IPS-15b (cell line): ENCODE results near the gene CELF5.
A peak's percentile ranks its signal among the peaks of the same experiment; 100 is the strongest.
"Not testable (repeated sequence)": the region's sequence is repeated elsewhere in the genome, so short reads cannot be mapped to it uniquely, and the experiment has no call there.

Experiments
- H3K27me3 ChIP-seq: one replicate; pipeline ENCODE4 v1.6.1; 2013; ENCODE audit warnings: low read length; ENCODE audit not compliant: control insufficient read depth, insufficient read depth
- H3K36me3 ChIP-seq: one replicate; pipeline ENCODE4 v1.6.1; 2013; ENCODE audit warnings: low read length; ENCODE audit not compliant: control insufficient read depth, insufficient read depth
- H3K4me1 ChIP-seq: one replicate; pipeline ENCODE4 v1.6.1; 2013; ENCODE audit warnings: mild to moderate bottlenecking, low read length; ENCODE audit not compliant: control insufficient read depth, insufficient read depth
- H3K4me3 ChIP-seq: one replicate; pipeline ENCODE4 v1.5.1; 2013; ENCODE audit warnings: low read depth, low read length
- H3K9ac ChIP-seq: one replicate; pipeline ENCODE4 v1.6.1; 2013; ENCODE audit warnings: low read depth, mild to moderate bottlenecking, low read length
- H3K9me3 ChIP-seq: one replicate; pipeline ENCODE4 v1.6.1; 2013; ENCODE audit warnings: mild to moderate bottlenecking, low read length; ENCODE audit not compliant: control insufficient read depth, insufficient read depth

Gene CELF5

GRCh38 chr19:3225169-3225485 is 666 bp downstream of the CELF5 start:
- Histone ChIP-seq H3K9me3 (no peaks in the 10 kb centered on the region), H3K36me3 (no peaks in the 10 kb centered on the region), H3K9ac (no peak overlapping the region), H3K27me3 (peaks cover 2% of the 10 kb centered on the region), H3K4me1 (peaks cover 6% of the 10 kb centered on the region), H3K4me3 (peak overlapping the region; percentile 45)

GRCh38 chr19:3225677-3226093 is 1.2 kb downstream of the CELF5 start:
- H3K4me3 ChIP-seq: peak overlapping the region; percentile 45
- no peaks in the 10 kb centered on the region for H3K9me3 ChIP-seq
- H3K9ac ChIP-seq: no peak overlapping the region
- H3K27me3 ChIP-seq: peaks cover 2% of the 10 kb centered on the region
- H3K36me3 ChIP-seq: no peaks in the 10 kb centered on the region
- H3K4me1 ChIP-seq: peaks cover 6% of the 10 kb centered on the region

- no peaks in the 10 kb centered on the region for H3K36me3 ChIP-seq
- H3K9ac ChIP-seq: no peak overlapping the region
- no peak overlapping the region for H3K4me3 ChIP-seq
- peaks cover 6% of the 10 kb centered on the region for H3K4me1 ChIP-seq
- no peaks in the 10 kb centered on the region for H3K9me3 ChIP-seq
- peaks cover 2% of the 10 kb centered on the region for H3K27me3 ChIP-seq
Measured at GRCh38 chr19:3227054-3227626, 2.7 kb downstream of the CELF5 start.

- Histone ChIP-seq H3K9ac (no peak overlapping the region), H3K9me3 (no peaks in the 10 kb centered on the region), H3K4me1 (peaks cover 6% of the 10 kb centered on the region), H3K27me3 (peaks cover 2% of the 10 kb centered on the region), H3K36me3 (no peaks in the 10 kb centered on the region), H3K4me3 (no peak overlapping the region)
Measured at GRCh38 chr19:3229346-3229743, 4.9 kb downstream of the CELF5 start.

DNA sequence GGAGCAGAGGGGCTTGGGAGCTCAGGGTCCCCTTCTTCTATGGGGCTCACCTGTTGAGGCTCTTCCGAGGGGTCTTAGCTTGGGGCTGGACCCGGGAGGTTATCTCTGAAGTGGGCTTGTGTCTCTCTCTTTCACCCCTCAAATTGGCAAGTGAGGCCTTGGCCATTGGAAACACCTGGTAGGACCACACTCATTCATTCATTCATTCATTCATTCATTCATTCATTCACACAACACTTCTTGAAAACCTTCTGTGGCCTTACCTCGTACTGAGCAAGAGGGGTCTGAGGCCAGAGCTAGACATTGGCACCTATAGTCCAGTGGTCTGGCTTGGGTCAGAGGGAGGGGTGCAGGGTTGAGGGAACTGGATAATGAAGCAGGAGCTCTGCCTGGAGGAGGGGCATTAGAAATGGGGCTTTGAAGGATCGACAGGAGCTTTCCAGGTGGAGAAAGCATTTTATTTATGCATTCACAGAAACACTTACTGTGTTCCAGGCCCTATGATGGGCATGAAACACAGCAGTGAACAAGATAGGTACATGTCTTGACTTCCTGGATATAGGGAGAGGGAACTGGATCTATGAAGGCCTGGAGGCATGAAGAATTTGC is 5.5 kb downstream of the CELF5 start:
- Histone ChIP-seq H3K9ac (no peak overlapping the region), H3K4me1 (peaks cover 6% of the 10 kb centered on the region), H3K27me3 (peaks cover 2% of the 10 kb centered on the region), H3K36me3 (no peaks in the 10 kb centered on the region), H3K4me3 (no peak overlapping the region), H3K9me3 (no peaks in the 10 kb centered on the region)

DNA sequence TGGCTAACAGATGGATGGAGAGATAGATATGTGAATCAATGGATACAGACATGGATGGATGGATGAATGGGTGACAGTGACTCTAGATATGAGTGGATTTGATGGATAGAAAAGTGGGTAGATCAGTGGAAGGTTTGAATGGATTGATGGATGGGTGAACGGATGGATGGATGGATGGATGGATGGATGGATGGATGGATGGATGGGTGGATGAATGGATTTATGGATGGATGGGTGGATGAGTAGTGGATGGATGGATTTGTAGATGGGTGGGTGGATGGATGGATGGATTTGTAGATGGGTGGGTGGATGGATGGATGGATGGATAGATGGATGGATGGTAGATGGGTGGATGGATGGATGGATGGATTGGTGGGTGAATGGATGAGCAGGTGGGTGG is 6.8 kb downstream of the CELF5 start:
- Histone ChIP-seq H3K4me3 (no peak overlapping the region), H3K36me3 (no peaks in the 10 kb centered on the region)

DNA sequence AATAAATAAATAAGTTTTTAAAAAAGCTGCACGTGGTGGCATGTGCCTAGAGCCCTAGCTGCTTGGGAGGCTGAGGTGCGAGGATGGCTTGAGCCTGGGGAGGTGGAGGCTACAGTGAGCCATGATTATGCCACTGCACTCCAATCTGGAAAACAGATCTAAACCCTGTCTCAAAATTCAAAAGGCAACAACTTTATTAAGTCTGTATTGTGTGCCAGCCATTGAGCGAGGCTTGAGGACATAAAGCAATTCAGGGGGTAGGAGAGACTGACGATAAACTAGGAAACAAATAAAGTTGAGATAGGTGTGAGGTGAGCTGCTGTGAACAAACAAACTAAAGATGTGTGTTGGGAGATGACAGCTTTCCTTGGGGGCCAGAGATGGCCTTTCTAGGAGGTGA is 8.7 kb downstream of the CELF5 start:
- no peaks in the 10 kb centered on the region for H3K9me3 ChIP-seq
- peaks cover 6% of the 10 kb centered on the region for H3K4me1 ChIP-seq
- no peak overlapping the region for H3K9ac ChIP-seq
- H3K36me3 ChIP-seq: no peaks in the 10 kb centered on the region
- no peaks in the 10 kb centered on the region for H3K27me3 ChIP-seq
- no peak overlapping the region for H3K4me3 ChIP-seq

More for the DNA sequence above, 6.8 kb downstream of the CELF5 start:
- Histone ChIP-seq H3K9me3 (no peaks in the 10 kb centered on the region), H3K9ac (no peak overlapping the region), H3K4me1 (peaks cover 6% of the 10 kb centered on the region), H3K27me3 (no peaks in the 10 kb centered on the region)

GRCh38 chr19:3233831-3234230 is 9.4 kb downstream of the CELF5 start:
- no peaks in the 10 kb centered on the region for H3K9me3 ChIP-seq
- no peaks in the 10 kb centered on the region for H3K36me3 ChIP-seq
- H3K4me3 ChIP-seq: no peak overlapping the region
- no peaks in the 10 kb centered on the region for H3K27me3 ChIP-seq
- H3K4me1 ChIP-seq: peaks cover 6% of the 10 kb centered on the region
- no peak overlapping the region for H3K9ac ChIP-seq

DNA sequence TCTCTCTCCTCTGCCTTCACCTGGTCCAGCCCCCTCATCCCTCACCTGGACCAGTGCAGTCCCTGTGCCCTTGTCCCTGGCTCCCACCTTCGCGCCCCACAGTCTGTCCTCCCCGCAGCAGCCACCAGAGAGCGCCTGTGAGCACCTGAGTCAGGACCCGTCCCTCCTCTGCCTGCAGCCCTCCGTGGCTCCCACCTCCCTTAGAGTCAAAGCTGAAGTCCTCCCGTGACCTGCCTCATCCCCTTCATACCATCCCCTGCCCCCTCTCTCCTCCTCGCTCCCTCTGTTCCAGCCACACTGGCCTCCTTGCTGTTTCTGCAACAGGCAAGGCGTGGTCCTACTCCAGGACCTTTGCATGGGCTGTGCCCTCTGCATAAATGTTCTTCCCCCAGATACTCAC is 10.3 kb downstream of the CELF5 start:
- Histone ChIP-seq H3K36me3 (no peaks in the 10 kb centered on the region), H3K9me3 (no peaks in the 10 kb centered on the region), H3K4me3 (no peak overlapping the region), H3K9ac (no peak overlapping the region), H3K4me1 (no peaks in the 10 kb centered on the region), H3K27me3 (no peaks in the 10 kb centered on the region)

DNA sequence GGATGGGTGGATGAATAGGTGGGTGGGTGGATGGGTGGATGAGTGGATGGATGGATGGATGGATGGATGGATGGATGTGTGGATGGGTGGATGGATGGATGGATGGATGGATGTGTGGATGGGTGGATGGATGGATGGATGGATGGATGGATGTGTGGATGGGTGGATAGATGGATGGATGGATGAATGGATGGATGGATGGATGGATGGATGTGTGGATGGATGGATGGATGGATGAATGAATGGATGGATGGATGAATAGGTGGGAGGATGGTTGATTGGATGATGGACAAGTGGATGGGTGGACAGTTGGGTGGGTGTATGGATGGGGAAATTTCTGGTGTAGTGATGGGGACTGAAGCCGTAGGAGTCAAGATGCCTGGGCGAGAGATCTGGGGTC is 11.1 kb downstream of the CELF5 start:
- H3K9ac ChIP-seq: not testable (repeated sequence)

GRCh38 chr19:3236272-3236671 is 11.8 kb downstream of the CELF5 start:
- no peak overlapping the region for H3K9ac ChIP-seq
- no peaks in the 10 kb centered on the region for H3K27me3 ChIP-seq
- H3K9me3 ChIP-seq: no peaks in the 10 kb centered on the region
- no peak overlapping the region for H3K4me3 ChIP-seq
- H3K36me3 ChIP-seq: no peaks in the 10 kb centered on the region
- no peaks in the 10 kb centered on the region for H3K4me1 ChIP-seq

More for the DNA sequence above, 11.1 kb downstream of the CELF5 start:
- H3K4me1 ChIP-seq, H3K36me3 ChIP-seq, H3K4me3 ChIP-seq, H3K9me3 ChIP-seq, H3K27me3 ChIP-seq: not testable (repeated sequence)

- H3K4me3 ChIP-seq: no peak overlapping the region
- no peak overlapping the region for H3K9ac ChIP-seq
- no peaks in the 10 kb centered on the region for H3K27me3 ChIP-seq
- H3K4me1 ChIP-seq: no peaks in the 10 kb centered on the region
- no peaks in the 10 kb centered on the region for H3K36me3 ChIP-seq
- no peaks in the 10 kb centered on the region for H3K9me3 ChIP-seq
Measured at GRCh38 chr19:3238066-3238561, 13.7 kb downstream of the CELF5 start.
